Measurements from ENCODE around the gene DHX30. TPM values are rescaled to one million over a fixed set of nuclear protein-coding genes. Genes with fewer than 3 reads are reported as not detected.

Gene DHX30
- total RNA-seq, 1 donor from 2014 or later: 55.0 TPM

- Histone ChIP-seq H3K27me3 (no peaks in the 10 kb centered on the region), H3K4me3 (no peak overlapping the region), H3K9me3 (no peaks in the 10 kb centered on the region), H3K4me1 (no peaks in the 10 kb centered on the region), H3K36me3 (peaks cover 0 to 83% of the 10 kb centered on the region in 2 donors), H3K27ac (no peak overlapping the region)
- TF ChIP-seq POLR2A (IDR thresholded peaks at IDR 0.05): no peak
- TF ChIP-seq, protein P1, sequence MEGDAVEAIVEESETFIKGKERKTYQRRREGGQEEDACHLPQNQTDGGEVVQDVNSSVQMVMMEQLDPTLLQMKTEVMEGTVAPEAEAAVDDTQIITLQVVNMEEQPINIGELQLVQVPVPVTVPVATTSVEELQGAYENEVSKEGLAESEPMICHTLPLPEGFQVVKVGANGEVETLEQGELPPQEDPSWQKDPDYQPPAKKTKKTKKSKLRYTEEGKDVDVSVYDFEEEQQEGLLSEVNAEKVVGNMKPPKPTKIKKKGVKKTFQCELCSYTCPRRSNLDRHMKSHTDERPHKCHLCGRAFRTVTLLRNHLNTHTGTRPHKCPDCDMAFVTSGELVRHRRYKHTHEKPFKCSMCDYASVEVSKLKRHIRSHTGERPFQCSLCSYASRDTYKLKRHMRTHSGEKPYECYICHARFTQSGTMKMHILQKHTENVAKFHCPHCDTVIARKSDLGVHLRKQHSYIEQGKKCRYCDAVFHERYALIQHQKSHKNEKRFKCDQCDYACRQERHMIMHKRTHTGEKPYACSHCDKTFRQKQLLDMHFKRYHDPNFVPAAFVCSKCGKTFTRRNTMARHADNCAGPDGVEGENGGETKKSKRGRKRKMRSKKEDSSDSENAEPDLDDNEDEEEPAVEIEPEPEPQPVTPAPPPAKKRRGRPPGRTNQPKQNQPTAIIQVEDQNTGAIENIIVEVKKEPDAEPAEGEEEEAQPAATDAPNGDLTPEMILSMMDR (IDR thresholded peaks at IDR 0.05): no peak
- TF ChIP-seq POLR2AphosphoS5 (IDR thresholded peaks at IDR 0.05; ENCODE audit: insufficient read depth in 1 of 2, low read depth in 1 of 2): no peak
- DNase-seq (ENCODE audit: extremely low spot score in 2 of 2): no peak
- intact Hi-C loops (cut with DNase I): no loop called here
Observed at GRCh38 chr3:47851888-47852603, 49.1 kb downstream of the DHX30 start.

DNA sequence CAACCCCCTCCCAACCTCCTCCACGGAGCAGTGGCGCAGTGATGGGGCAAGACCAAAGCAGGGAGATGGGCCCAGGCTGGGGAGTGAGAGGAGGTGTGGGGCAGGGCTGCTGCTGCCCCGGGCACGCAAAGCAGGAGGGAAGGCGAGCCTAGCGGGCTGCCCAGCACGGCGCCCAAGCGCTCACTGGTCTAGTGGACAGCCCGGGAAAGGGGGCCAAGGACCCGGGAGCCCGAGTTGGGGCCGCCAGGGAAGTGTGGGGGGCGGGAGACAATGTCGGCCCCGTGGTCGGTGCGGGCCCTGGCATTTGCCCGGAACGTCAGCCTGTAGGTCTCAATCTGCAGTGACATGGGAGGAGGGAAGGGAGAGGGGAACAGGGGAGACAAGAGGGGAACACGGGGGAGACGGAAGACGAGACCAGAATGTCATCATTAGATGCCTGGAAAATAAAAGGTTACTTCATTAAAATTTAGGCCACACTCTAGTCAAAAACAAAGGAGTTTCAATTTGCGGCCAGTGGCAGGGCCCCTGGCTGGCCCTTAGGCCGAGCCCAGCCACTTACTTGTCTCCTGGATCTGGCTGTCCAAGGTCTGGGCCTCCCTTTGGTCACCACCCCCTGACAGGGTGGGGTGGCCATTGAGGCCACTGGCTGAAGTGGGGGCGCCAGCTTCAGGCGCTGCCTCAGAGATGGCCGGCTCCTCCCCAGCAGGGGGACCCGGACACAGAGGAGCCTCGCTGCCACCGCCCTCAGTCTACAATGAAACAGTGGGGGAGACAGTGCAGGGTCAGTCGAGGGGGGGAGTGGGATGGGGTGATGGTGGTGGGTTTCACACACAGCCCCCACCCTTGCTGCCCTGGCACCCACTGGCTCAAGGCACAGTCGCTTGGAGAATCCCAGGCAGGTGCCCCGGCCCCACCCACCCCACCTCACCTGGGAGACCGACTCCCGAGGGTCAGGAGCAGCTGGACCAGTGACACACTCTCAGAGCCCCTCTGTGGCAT lies 50.0 kb downstream of the DHX30 start:
- no peak overlapping the region for H3K27ac ChIP-seq
- no peaks in the 10 kb centered on the region for H3K27me3 ChIP-seq
- TF ChIP-seq POLR2AphosphoS5 (IDR thresholded peaks at IDR 0.05; ENCODE audit: insufficient read depth in 1 of 2, low read depth in 1 of 2) (no peak), POLR2A (IDR thresholded peaks at IDR 0.05) (no peak)
- TF ChIP-seq, protein P1 (IDR thresholded peaks at IDR 0.05): no peak
- no peak for DNase-seq (ENCODE audit: extremely low spot score in 2 of 2)
- no peak overlapping the region for H3K4me3 ChIP-seq
- H3K4me1 ChIP-seq: no peaks in the 10 kb centered on the region
- H3K36me3 ChIP-seq: peaks cover 0 to 80% of the 10 kb centered on the region in 2 donors
- H3K9me3 ChIP-seq: no peaks in the 10 kb centered on the region
- intact Hi-C loops (cut with DNase I): no loop called here

DNA sequence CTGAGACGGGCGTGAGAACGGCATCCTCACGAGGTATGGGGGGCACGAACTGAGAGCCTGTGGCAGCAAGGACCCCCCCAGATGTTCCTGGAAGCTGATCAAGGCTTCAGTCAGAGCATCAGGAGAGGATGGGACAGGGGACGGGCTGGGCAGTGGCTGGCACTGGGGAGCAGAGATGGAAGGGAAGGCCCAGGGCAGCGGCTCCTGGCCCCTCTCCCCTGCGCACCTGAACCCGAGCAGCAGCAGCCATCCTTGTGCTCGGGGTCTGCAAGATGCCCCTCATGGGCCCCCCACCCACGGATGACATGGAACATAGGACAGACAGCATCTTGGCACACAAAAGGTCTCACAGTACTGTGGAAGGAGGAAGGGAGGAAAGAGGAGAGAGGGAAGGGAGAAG lies 51.3 kb downstream of the DHX30 start:
- intact Hi-C loops (cut with DNase I): no loop called here
- peaks cover 0 to 68% of the 10 kb centered on the region in 2 donors for H3K36me3 ChIP-seq
- no peak for DNase-seq (ENCODE audit: extremely low spot score in 2 of 2)
- no peaks in the 10 kb centered on the region for H3K27me3 ChIP-seq
- H3K4me1 ChIP-seq: no peaks in the 10 kb centered on the region
- H3K9me3 ChIP-seq: no peaks in the 10 kb centered on the region
- no peak overlapping the region for H3K27ac ChIP-seq
- no peak overlapping the region for H3K4me3 ChIP-seq
- TF ChIP-seq, protein P1 (IDR thresholded peaks at IDR 0.05): no peak
- no peak for TF ChIP-seq POLR2AphosphoS5 (IDR thresholded peaks at IDR 0.05; ENCODE audit: insufficient read depth in 1 of 2, low read depth in 1 of 2)
- no peak for TF ChIP-seq POLR2A (IDR thresholded peaks at IDR 0.05)

DNA sequence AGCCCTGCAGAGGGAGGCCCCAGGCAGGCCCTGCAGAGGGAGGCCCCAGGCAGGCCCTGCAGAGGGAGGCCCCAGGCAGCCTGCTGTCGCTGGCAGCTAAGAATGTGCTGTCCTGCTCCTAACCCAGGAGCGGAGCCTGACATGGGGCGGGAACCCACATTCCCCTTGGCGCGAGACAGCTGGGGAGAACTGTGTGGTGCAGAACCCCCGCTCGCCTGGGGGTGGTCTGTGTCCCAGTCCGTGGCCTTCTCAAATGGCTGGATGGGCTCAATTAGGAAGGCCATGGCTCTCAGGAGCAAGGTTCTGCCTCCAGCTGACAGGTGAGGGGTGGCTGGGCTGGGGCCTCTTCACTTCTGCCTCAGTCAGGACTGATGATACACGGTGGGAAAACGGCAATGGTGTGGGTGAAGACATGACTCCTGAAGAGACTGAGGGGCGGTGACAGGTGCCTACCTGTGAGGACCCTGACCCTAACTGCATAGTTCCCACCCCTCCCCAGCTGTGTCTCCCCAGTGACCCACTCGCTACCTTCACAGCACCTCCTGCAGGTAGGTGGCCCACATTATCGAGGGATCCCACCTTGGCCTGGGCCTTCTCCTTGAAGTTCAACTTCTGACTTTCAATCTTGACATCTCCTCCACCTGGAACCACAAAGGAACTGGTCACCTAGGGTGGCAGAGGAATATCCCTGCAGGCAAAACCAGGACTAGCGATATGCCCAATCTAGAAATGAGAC lies 52.0 kb downstream of the DHX30 start:
- no peaks in the 10 kb centered on the region for H3K27me3 ChIP-seq
- no peak overlapping the region for H3K27ac ChIP-seq
- intact Hi-C loops (cut with DNase I): no loop called here
- no peaks in the 10 kb centered on the region for H3K4me1 ChIP-seq
- H3K36me3 ChIP-seq: peaks cover 0 to 65% of the 10 kb centered on the region in 2 donors
- TF ChIP-seq POLR2A (IDR thresholded peaks at IDR 0.05): no peak
- no peak for TF ChIP-seq POLR2AphosphoS5 (IDR thresholded peaks at IDR 0.05; ENCODE audit: insufficient read depth in 1 of 2, low read depth in 1 of 2)
- TF ChIP-seq, protein P1 (IDR thresholded peaks at IDR 0.05): no peak
- H3K4me3 ChIP-seq: no peak overlapping the region
- H3K9me3 ChIP-seq: no peaks in the 10 kb centered on the region
- no peak for DNase-seq (ENCODE audit: extremely low spot score in 2 of 2)
